HepG2 (cell line): ENCODE data around the gene TRAPPC12. TPM values are rescaled to one million over a fixed set of nuclear protein-coding genes. Genes with fewer than 3 reads are reported as not detected.
"Not testable (repeated sequence)": the region's sequence is repeated elsewhere in the genome, so short reads cannot be mapped to it uniquely, and the experiment has no call there.

ENCODE experiments used
- FOXP1 ChIP-seq, 2 experiments: fragments of 450-650 bp in 1 of 2; IDR thresholded peaks; 2 replicates each; pipeline ENCODE4 v1.6.1; 2017 to 2018; ENCODE audit warnings: antibody characterized with exemption in 1 of 2
- GABPB1 ChIP-seq: IDR thresholded peaks from 2 replicates; pipeline ENCODE4 v1.6.1; 2016; ENCODE audit warnings: mild to moderate bottlenecking, missing genetic modification reagents, moderate library complexity, missing compliant biosample characterization
- MIER3 ChIP-seq: IDR thresholded peaks from 2 replicates; pipeline ENCODE4 v1.6.1; 2016; ENCODE audit warnings: missing compliant biosample characterization, borderline replicate concordance
- NR2F1 ChIP-seq, 2 experiments: fragments of 450-650 bp in 1 of 2; formaldehyde crosslinking in 1 of 2; IDR thresholded peaks; 2 replicates each; pipeline versions ENCODE4 v1.5.0 to v1.6.1; 2016 to 2020; ENCODE audit warnings: mild to moderate bottlenecking in 1 of 2, missing compliant biosample characterization in 1 of 2, missing genetic modification reagents in 1 of 2, moderate library complexity in 1 of 2
- SNAPC2 ChIP-seq: sonication (generic); formaldehyde crosslinking; IDR thresholded peaks from 2 replicates; pipeline ENCODE4 v1.8.1; 2022; ENCODE audit warnings: mild to moderate bottlenecking, missing genetic modification reagents
- TAF1 ChIP-seq: sonication (generic); formaldehyde crosslinking; IDR thresholded peaks from 2 replicates; pipeline ENCODE4 v1.4.0; 2020; ENCODE audit warnings: missing genetic modification reagents
- THAP11 ChIP-seq: IDR thresholded peaks from 2 replicates; pipeline ENCODE4 v1.6.1; 2016; ENCODE audit warnings: missing biosample characterization, missing genetic modification reagents
- YEATS2 ChIP-seq: sonication (generic); formaldehyde crosslinking; IDR thresholded peaks from 2 replicates; pipeline ENCODE4 v1.4.0; 2020; ENCODE audit warnings: missing genetic modification reagents, borderline replicate concordance
- ZFP1 ChIP-seq: IDR thresholded peaks from 2 replicates; pipeline ENCODE4 v1.6.1; 2016
- ZFX ChIP-seq: sonication (generic); formaldehyde crosslinking; IDR thresholded peaks from 2 replicates; pipeline ENCODE4 v1.4.0; 2020; ENCODE audit warnings: mild to moderate bottlenecking, low read depth, missing genetic modification reagents, moderate library complexity
- ZNF441 ChIP-seq: sonication (generic); formaldehyde crosslinking; IDR thresholded peaks from 2 replicates; pipeline ENCODE4 v1.7.0; 2021; ENCODE audit warnings: missing genetic modification reagents, borderline replicate concordance
- ZNF761 ChIP-seq: sonication (generic); formaldehyde crosslinking; conservative IDR thresholded peaks from 2 replicates; pipeline ENCODE4 v1.4.0; 2020; ENCODE audit warnings: mild to moderate bottlenecking, missing genetic modification reagents
- ZNF792 ChIP-seq: IDR thresholded peaks from 2 replicates; pipeline ENCODE4 v1.6.1; 2016
- polyA plus RNA-seq, 8 experiments: library from polyadenylated mRNA; depleted of rRNA in 3 of 8; stranded (reverse) in 7 of 8; unstranded in 1 of 8; fragments of >200 nt; fragmentation: Illumina TruSeq in 4 of 8; extraction: Trizol in 4 of 8; gene quantifications; 2 replicates each; pipeline versions ENCODE4 v1.2.1 to v1.2.3, GENCODE V29; 2011 to 2016; ENCODE audit warnings: low read depth in 4 of 8, missing spikeins in 1 of 8, mixed read lengths in 1 of 8; ENCODE audit not compliant: insufficient read depth in 1 of 8
- total RNA-seq, 5 experiments: library from RNA; depleted of rRNA; stranded (reverse); fragments of >200 nt; fragmentation: Illumina TruSeq; extraction: Trizol; gene quantifications; 2 replicates each; pipeline ENCODE4 v1.2.3, GENCODE V29; 2016; ENCODE audit warnings: low read depth in 1 of 5
- TF ChIP-seq, protein P1 (sequence below): IDR thresholded peaks from 2 replicates; pipeline ENCODE4 v1.6.1; 2012; ENCODE audit warnings: inconsistent platforms
- TF ChIP-seq, protein P2 (sequence below): sonication (generic); formaldehyde crosslinking; conservative IDR thresholded peaks from 2 replicates; pipeline ENCODE4 v1.4.0; 2020; ENCODE audit warnings: mild to moderate bottlenecking, missing genetic modification reagents, moderate library complexity
- TF ChIP-seq, protein P3 (sequence below): conservative IDR thresholded peaks from 2 replicates; pipeline ENCODE4 v1.6.1; 2018; ENCODE audit warnings: missing genetic modification reagents
- TF ChIP-seq, protein P4 (sequence below): IDR thresholded peaks from 2 replicates; pipeline ENCODE4 v1.6.1; 2016; ENCODE audit warnings: mild to moderate bottlenecking
- TF ChIP-seq, protein P5 (sequence below): sonication (generic); formaldehyde crosslinking; IDR thresholded peaks from 2 replicates; pipeline ENCODE4 v1.4.0; 2020; ENCODE audit warnings: missing genetic modification reagents, borderline replicate concordance

The TRAPPC12 gene
- total and polyA plus RNA-seq, 2 of the 13 experiments (the other 11 are each of a cell fraction or from before 2014, with no cell fraction given): 46.4 to 97.7 TPM

DNA sequence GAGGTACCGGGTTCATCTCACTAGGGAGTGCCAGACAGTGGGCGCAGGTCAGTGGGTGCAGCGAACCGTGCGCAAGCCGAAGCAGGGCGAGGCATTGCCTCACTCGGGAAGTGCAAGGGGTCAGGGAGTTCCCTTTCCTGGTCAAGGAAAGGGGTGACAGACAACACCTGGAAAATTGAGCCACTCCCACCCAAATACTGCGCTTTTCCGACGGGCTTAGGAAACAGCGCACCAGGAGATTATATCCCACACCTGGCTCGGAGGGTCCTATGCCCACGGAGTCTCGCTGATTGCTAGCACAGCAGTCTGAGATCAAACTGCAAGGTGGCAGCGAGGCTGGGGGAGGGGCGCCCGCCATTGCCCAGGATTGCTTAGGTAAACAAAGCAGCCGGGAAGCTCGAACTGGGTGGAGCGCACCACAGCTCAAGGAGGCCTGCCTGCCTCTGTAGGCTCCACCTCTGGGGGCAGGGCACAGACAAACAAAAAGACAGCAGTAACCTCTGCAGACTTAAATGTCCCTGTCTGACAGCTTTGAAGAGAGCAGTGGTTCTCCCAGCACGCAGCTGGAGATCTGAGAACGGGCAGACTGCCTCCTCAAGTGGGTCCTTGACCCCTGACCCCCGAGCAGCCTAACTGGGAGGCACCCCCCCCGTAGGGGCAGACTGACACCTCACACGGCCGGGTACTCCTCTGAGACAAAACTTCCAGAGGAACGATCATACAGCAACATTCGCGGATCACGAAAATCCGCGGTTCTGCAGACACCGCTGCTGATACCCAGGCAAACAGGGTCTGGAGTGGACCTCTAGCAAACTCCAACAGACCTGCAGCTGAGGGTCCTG lies 9.9 kb upstream of the TRAPPC12 start (continued):
- TF ChIP-seq, protein P1, sequence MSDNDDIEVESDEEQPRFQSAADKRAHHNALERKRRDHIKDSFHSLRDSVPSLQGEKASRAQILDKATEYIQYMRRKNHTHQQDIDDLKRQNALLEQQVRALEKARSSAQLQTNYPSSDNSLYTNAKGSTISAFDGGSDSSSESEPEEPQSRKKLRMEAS: peak; percentile 30
- TF ChIP-seq FOXP1 (IDR thresholded peaks at IDR 0.05): not testable (repeated sequence)
- TF ChIP-seq FOXP1 (CRISPR knock-in tag; IDR thresholded peaks at IDR 0.05): peak; percentile 50; the same call in 1 of the 2 replicates
- 0 out of 2 replicates have a peak, but pooled peaks have one; percentile 11 for TF ChIP-seq ZNF441 (CRISPR knock-in tag)
- peak; percentile 73; the same call in 1 of the 2 replicates for TF ChIP-seq MIER3 (CRISPR knock-in tag)
- 0 out of 2 replicates have a peak, but pooled peaks have one; percentile 56 for TF ChIP-seq SNAPC2 (CRISPR knock-in tag)
- TF ChIP-seq NR2F1 (CRISPR knock-in tag; IDR thresholded peaks at IDR 0.05): peak; percentile 27 to 45; a peak in 2 of 4 replicates
- TF ChIP-seq ZNF761: peak; percentile 19; the same call in 1 of the 2 replicates
- TF ChIP-seq THAP11 (CRISPR knock-in tag): peak; percentile 70; the same call in 1 of the 2 replicates
- TF ChIP-seq, protein P2, sequence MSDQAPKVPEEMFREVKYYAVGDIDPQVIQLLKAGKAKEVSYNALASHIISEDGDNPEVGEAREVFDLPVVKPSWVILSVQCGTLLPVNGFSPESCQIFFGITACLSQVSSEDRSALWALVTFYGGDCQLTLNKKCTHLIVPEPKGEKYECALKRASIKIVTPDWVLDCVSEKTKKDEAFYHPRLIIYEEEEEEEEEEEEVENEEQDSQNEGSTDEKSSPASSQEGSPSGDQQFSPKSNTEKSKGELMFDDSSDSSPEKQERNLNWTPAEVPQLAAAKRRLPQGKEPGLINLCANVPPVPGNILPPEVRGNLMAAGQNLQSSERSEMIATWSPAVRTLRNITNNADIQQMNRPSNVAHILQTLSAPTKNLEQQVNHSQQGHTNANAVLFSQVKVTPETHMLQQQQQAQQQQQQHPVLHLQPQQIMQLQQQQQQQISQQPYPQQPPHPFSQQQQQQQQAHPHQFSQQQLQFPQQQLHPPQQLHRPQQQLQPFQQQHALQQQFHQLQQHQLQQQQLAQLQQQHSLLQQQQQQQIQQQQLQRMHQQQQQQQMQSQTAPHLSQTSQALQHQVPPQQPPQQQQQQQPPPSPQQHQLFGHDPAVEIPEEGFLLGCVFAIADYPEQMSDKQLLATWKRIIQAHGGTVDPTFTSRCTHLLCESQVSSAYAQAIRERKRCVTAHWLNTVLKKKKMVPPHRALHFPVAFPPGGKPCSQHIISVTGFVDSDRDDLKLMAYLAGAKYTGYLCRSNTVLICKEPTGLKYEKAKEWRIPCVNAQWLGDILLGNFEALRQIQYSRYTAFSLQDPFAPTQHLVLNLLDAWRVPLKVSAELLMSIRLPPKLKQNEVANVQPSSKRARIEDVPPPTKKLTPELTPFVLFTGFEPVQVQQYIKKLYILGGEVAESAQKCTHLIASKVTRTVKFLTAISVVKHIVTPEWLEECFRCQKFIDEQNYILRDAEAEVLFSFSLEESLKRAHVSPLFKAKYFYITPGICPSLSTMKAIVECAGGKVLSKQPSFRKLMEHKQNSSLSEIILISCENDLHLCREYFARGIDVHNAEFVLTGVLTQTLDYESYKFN (CRISPR knock-in tag): peak; percentile 63
- TF ChIP-seq YEATS2 (CRISPR knock-in tag): 0 out of 2 replicates have a peak, but pooled peaks have one; percentile 58
- TF ChIP-seq, protein P3, sequence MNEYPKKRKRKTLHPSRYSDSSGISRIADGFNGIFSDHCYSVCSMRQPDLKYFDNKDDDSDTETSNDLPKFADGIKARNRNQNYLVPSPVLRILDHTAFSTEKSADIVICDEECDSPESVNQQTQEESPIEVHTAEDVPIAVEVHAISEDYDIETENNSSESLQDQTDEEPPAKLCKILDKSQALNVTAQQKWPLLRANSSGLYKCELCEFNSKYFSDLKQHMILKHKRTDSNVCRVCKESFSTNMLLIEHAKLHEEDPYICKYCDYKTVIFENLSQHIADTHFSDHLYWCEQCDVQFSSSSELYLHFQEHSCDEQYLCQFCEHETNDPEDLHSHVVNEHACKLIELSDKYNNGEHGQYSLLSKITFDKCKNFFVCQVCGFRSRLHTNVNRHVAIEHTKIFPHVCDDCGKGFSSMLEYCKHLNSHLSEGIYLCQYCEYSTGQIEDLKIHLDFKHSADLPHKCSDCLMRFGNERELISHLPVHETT (CRISPR knock-in tag): 0 out of 2 replicates have a peak, but pooled peaks have one; percentile 50
- peak; percentile 82 for TF ChIP-seq TAF1 (CRISPR knock-in tag)
- TF ChIP-seq ZFX (CRISPR knock-in tag): peak; percentile 34; the same call in 1 of the 2 replicates
- TF ChIP-seq, protein P4, sequence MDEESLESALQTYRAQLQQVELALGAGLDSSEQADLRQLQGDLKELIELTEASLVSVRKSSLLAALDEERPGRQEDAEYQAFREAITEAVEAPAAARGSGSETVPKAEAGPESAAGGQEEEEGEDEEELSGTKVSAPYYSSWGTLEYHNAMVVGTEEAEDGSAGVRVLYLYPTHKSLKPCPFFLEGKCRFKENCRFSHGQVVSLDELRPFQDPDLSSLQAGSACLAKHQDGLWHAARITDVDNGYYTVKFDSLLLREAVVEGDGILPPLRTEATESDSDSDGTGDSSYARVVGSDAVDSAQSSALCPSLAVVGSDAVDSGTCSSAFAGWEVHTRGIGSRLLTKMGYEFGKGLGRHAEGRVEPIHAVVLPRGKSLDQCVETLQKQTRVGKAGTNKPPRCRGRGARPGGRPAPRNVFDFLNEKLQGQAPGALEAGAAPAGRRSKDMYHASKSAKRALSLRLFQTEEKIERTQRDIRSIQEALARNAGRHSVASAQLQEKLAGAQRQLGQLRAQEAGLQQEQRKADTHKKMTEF (CRISPR knock-in tag): peak; percentile 91
- 0 out of 2 replicates have a peak, but pooled peaks have one; percentile 69 for TF ChIP-seq ZFP1 (CRISPR knock-in tag)
- TF ChIP-seq, protein P5, sequence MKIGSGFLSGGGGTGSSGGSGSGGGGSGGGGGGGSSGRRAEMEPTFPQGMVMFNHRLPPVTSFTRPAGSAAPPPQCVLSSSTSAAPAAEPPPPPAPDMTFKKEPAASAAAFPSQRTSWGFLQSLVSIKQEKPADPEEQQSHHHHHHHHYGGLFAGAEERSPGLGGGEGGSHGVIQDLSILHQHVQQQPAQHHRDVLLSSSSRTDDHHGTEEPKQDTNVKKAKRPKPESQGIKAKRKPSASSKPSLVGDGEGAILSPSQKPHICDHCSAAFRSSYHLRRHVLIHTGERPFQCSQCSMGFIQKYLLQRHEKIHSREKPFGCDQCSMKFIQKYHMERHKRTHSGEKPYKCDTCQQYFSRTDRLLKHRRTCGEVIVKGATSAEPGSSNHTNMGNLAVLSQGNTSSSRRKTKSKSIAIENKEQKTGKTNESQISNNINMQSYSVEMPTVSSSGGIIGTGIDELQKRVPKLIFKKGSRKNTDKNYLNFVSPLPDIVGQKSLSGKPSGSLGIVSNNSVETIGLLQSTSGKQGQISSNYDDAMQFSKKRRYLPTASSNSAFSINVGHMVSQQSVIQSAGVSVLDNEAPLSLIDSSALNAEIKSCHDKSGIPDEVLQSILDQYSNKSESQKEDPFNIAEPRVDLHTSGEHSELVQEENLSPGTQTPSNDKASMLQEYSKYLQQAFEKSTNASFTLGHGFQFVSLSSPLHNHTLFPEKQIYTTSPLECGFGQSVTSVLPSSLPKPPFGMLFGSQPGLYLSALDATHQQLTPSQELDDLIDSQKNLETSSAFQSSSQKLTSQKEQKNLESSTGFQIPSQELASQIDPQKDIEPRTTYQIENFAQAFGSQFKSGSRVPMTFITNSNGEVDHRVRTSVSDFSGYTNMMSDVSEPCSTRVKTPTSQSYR: peak; percentile 98
- peak; percentile 59; the same call in 1 of the 2 replicates for TF ChIP-seq GABPB1 (CRISPR knock-in tag)
- TF ChIP-seq ZNF792: peak; percentile 63; the same call in 1 of the 2 replicates
